ENCODE measurements around the gene NGFR.

DNA sequence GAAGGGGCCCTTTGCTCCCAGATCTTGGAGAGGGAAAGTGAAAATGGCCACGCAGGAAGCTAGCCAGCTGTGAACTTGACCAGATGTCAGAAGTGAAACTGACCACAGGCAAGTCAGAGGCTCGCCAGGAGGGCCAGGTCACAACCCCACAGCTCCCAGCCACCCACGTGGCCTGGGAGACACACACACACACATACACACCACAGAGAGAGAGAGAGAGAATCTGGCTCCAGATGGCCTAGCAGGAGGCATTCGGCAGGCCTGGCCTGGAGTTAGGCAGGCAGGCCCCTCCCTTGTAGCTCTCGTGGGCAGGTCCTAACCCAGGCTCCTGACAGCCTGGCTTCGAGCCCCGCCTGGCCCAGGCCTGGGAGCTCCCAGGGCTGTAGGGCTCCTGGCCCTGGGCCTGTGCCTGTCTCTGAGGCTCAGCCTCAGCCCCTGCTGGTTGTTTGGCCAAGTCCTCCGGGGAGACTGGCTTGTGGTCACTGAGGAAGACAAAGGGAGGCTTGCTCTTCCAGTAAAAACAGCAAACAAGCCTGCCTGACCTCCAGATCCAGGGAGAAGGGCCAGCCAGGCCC lies 20.2 kb downstream of the NGFR start:
- TF ChIP-seq, protein P1, sequence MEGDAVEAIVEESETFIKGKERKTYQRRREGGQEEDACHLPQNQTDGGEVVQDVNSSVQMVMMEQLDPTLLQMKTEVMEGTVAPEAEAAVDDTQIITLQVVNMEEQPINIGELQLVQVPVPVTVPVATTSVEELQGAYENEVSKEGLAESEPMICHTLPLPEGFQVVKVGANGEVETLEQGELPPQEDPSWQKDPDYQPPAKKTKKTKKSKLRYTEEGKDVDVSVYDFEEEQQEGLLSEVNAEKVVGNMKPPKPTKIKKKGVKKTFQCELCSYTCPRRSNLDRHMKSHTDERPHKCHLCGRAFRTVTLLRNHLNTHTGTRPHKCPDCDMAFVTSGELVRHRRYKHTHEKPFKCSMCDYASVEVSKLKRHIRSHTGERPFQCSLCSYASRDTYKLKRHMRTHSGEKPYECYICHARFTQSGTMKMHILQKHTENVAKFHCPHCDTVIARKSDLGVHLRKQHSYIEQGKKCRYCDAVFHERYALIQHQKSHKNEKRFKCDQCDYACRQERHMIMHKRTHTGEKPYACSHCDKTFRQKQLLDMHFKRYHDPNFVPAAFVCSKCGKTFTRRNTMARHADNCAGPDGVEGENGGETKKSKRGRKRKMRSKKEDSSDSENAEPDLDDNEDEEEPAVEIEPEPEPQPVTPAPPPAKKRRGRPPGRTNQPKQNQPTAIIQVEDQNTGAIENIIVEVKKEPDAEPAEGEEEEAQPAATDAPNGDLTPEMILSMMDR (conservative IDR thresholded peaks at IDR 0.05; ENCODE audit: low read depth, low read length): no peak
- no peak for TF ChIP-seq EZH2phosphoT487 (IDR thresholded peaks at IDR 0.05; ENCODE audit: borderline replicate concordance, low read length)
- no peak for TF ChIP-seq EZH2 (IDR thresholded peaks at IDR 0.05; ENCODE audit: low read length, unreplicated experiment)
